ENCODE data around the gene SMC6. TPM values are rescaled to one million over a fixed set of nuclear protein-coding genes. Genes with fewer than 3 reads are reported as not detected.

SMC6 gene
- total RNA-seq, 1 experiment from 2014 or later = 40.3 TPM

DNA sequence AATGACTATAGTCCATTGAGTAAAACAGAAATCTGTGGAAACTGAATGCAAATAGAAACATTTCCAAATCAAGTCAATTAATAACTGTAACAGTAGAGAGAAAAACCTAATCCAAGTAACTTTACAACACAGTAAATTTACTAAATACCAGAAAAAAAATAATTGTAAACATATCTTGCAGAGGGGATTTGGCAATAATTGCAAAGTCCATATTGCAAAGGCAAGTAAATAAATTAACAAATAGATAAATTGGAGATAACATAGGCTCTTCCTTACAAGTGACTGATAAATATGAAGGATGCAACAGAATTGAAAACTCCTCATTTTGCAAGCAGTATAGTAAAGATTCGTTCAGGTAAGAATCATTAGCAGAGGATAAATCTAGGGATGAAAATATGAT, 65.0 kb downstream of the SMC6 start:
- no peak overlapping the region for H3K9ac ChIP-seq (ENCODE audit: extremely low read depth, insufficient read length, low read length)
- H3K14ac ChIP-seq (ENCODE audit: insufficient read depth, low read length) = no peak overlapping the region
- Mint-ChIP-seq H3K27me3 (ENCODE audit: low read depth) (no peaks in the 10 kb centered on the region), H3K27ac (no peak overlapping the region), H3K36me3 (ENCODE audit: insufficient read depth in 1 of 3, low read depth in 3 of 3) (peaks cover 25 to 69% (median 59%) of the 10 kb centered on the region in 3 experiments), H3K4me3 (no peak overlapping the region), H3K4me1 (no peaks in the 10 kb centered on the region), H3K9me3 (no peaks in the 10 kb centered on the region; a peak in 1 of 5 replicates)
- H4K5ac ChIP-seq (ENCODE audit: insufficient read length, low read depth, low read length) = no peak overlapping the region
- no peak overlapping the region for H2AFZ ChIP-seq (ENCODE audit: low read length)
- H3K4ac ChIP-seq (ENCODE audit: low read depth, low read length) = no peak overlapping the region
- no peak overlapping the region for H2BK20ac ChIP-seq (ENCODE audit: low read depth, low read length, poor library complexity, severe bottlenecking)
- no peak overlapping the region for H2AK5ac ChIP-seq (ENCODE audit: insufficient read length, low read length)
- DNase-seq = no peak
- H3K79me1 ChIP-seq (ENCODE audit: insufficient read depth, low read depth, low read length, poor library complexity, severe bottlenecking) = no peaks in the 10 kb centered on the region
- H4K20me1 ChIP-seq (ENCODE audit: control insufficient read depth, insufficient read depth, insufficient read length) = no peaks in the 10 kb centered on the region
- no peak overlapping the region for H2BK12ac ChIP-seq (ENCODE audit: insufficient read length, low read depth, low read length)
- TF ChIP-seq, protein P1, sequence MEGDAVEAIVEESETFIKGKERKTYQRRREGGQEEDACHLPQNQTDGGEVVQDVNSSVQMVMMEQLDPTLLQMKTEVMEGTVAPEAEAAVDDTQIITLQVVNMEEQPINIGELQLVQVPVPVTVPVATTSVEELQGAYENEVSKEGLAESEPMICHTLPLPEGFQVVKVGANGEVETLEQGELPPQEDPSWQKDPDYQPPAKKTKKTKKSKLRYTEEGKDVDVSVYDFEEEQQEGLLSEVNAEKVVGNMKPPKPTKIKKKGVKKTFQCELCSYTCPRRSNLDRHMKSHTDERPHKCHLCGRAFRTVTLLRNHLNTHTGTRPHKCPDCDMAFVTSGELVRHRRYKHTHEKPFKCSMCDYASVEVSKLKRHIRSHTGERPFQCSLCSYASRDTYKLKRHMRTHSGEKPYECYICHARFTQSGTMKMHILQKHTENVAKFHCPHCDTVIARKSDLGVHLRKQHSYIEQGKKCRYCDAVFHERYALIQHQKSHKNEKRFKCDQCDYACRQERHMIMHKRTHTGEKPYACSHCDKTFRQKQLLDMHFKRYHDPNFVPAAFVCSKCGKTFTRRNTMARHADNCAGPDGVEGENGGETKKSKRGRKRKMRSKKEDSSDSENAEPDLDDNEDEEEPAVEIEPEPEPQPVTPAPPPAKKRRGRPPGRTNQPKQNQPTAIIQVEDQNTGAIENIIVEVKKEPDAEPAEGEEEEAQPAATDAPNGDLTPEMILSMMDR (conservative IDR thresholded peaks at IDR 0.05) = no peak
- H3K23me2 ChIP-seq (ENCODE audit: insufficient read length, low read depth, low read length, poor library complexity, severe bottlenecking) = no peaks in the 10 kb centered on the region
- H3K4me1 ChIP-seq (ENCODE audit: insufficient read depth, low read length) = no peaks in the 10 kb centered on the region
- WGBS (ENCODE audit: extremely low coverage, insufficient read length, low lambda C conversion rate) = no CpG with 5 or more reads among the region's 1 CpG
- no peak overlapping the region for H4K91ac ChIP-seq (ENCODE audit: insufficient read length, low read depth, low read length)
- no peak overlapping the region for H2BK15ac ChIP-seq (ENCODE audit: low read depth, low read length)
- no peak overlapping the region for H3K23ac ChIP-seq (ENCODE audit: insufficient read length, low read depth, low read length)
- no peaks in the 10 kb centered on the region for H3K9me3 ChIP-seq (ENCODE audit: control insufficient read depth, low read depth, low read length)
- H3K27me3 ChIP-seq (ENCODE audit: insufficient read depth, low read length) = no peaks in the 10 kb centered on the region
- H3K79me2 ChIP-seq (ENCODE audit: insufficient read depth, low read length) = no peaks in the 10 kb centered on the region
- H3K4me2 ChIP-seq (ENCODE audit: insufficient read depth, insufficient read length, low read length) = no peak overlapping the region
- H2BK120ac ChIP-seq (ENCODE audit: low read depth, low read length, poor library complexity, severe bottlenecking) = no peak overlapping the region
- H2BK5ac ChIP-seq (ENCODE audit: insufficient read length, low read length) = no peak overlapping the region
- H3K56ac ChIP-seq (ENCODE audit: insufficient read length, low read depth, low read length) = no peak overlapping the region
- H3T11ph ChIP-seq (ENCODE audit: low read length) = no peak overlapping the region
- no peak overlapping the region for H4K8ac ChIP-seq (replicated peaks; ENCODE audit: insufficient read length, low read depth, low read length)
- no peak overlapping the region for H3K27ac ChIP-seq (ENCODE audit: insufficient read length, low read depth, low read length)
- no peak overlapping the region for H3K18ac ChIP-seq (ENCODE audit: insufficient read length, low read depth, low read length)
